Lower lobe of right lung (tissue), 2 donors: ENCODE data around the gene PARM1. TPM values are rescaled to one million over a fixed set of nuclear protein-coding genes. Genes with fewer than 3 reads are reported as not detected.

Source experiments
- ATAC-seq, 2 donors: fragments of 200-7000 bp; cut with Tn5 transposase; one replicate each; pipeline ENCODE4 v1.9.1; 2020 to 2022; ENCODE audit warnings: mild to moderate bottlenecking in 2 of 2, moderate library complexity in 2 of 2
- DNase-seq: peaks from one replicate; pipeline ENCODE4 v3.0.0-alpha.2; 2020
- H3K27ac ChIP-seq: fragments of 200-600 bp; one replicate; pipeline ENCODE4 v1.8.0; 2022
- H3K27me3 ChIP-seq: fragments of 200-600 bp; one replicate; pipeline ENCODE4 v1.8.0; 2022; ENCODE audit warnings: low read depth
- H3K36me3 ChIP-seq: fragments of 200-600 bp; one replicate; pipeline ENCODE4 v1.8.0; 2022; ENCODE audit warnings: mild to moderate bottlenecking
- H3K4me1 ChIP-seq: fragments of 200-600 bp; one replicate; pipeline ENCODE4 v1.8.0; 2022
- H3K4me3 ChIP-seq: fragments of 200-600 bp; one replicate; pipeline ENCODE4 v1.8.0; 2022; ENCODE audit warnings: mild to moderate bottlenecking
- H3K9me3 ChIP-seq: fragments of 200-600 bp; one replicate; pipeline ENCODE4 v1.8.0; 2022
- intact Hi-C: fragments of 100-400 bp; cut with DNase I; formaldehyde crosslinking; loops from one replicate; pipeline ENCODE4 v1.11.0; 2022
- total RNA-seq: library from RNA; stranded (reverse); fragmentation: NEBNext Ultra II Directional; extraction: Animal tissue kit (Norgen Biotek cat#: 25700); gene quantifications from one replicate; pipeline ENCODE4 v1.2.1, GENCODE V29; 2021
- TF ChIP-seq, protein P1 (sequence below): fragments of 200-600 bp; IDR thresholded peaks from one replicate; pipeline ENCODE4 v1.8.0; 2022; ENCODE audit warnings: antibody characterized with exemption, mild to moderate bottlenecking
- donor health status: DM: no; HTN: yes; CAD: no; lungs with severe emphysema.

Gene PARM1
- total RNA-seq, 1 donor from 2014 or later: 64.1 TPM

DNA sequence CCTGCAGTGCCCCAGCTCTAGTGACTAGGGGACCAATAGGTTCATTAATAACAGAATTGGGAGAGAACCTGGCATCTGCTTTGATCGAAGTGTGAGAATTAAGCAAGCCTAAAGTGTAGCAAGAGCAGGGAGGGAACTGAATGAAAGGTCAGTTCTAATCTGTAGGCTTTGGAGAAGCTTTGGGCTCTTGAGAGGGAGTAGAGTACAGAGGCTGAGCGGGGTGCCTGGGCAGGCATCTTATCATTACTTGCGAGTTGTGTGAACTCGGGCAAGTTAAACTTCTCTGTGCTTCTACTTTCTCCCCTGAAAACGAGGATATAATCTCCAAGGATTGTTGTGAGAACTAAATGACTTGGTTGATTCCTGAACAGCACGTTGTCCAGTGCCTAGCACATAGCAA is 906 bp upstream of the PARM1 start:
- TF ChIP-seq, protein P1, sequence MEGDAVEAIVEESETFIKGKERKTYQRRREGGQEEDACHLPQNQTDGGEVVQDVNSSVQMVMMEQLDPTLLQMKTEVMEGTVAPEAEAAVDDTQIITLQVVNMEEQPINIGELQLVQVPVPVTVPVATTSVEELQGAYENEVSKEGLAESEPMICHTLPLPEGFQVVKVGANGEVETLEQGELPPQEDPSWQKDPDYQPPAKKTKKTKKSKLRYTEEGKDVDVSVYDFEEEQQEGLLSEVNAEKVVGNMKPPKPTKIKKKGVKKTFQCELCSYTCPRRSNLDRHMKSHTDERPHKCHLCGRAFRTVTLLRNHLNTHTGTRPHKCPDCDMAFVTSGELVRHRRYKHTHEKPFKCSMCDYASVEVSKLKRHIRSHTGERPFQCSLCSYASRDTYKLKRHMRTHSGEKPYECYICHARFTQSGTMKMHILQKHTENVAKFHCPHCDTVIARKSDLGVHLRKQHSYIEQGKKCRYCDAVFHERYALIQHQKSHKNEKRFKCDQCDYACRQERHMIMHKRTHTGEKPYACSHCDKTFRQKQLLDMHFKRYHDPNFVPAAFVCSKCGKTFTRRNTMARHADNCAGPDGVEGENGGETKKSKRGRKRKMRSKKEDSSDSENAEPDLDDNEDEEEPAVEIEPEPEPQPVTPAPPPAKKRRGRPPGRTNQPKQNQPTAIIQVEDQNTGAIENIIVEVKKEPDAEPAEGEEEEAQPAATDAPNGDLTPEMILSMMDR: no peak
- no peak for ATAC-seq
- H3K4me3 ChIP-seq: no peak overlapping the region
- no peak overlapping the region for H3K27ac ChIP-seq
- H3K27me3 ChIP-seq: peaks cover 22% of the 10 kb centered on the region
- no peaks in the 10 kb centered on the region for H3K36me3 ChIP-seq
- H3K9me3 ChIP-seq: no peaks in the 10 kb centered on the region
- H3K4me1 ChIP-seq: peaks cover 21% of the 10 kb centered on the region
- intact Hi-C loops: no loop called here
- no peak for DNase-seq

DNA sequence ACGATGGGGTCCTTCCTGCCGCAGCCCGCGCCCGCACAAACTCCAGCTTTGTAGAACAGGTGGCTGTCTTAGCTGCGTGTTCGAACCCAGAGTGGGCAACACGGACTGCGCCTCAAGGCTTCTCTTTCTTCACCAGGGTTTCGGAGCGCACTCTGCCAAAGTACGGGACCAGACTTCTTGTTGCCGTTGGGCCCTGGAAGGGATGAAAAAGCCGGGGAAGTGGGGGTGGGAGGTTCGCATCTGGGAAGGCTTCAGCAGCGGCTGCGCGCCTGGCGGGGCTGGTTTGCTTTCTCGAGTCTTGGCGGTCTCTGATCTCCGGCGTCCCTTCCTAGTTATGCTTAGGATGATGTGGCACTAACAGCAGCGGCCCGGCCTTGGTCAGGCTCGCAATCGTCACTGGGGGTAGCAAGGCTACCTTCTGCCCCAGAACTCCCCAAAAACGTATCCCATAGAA is 673 bp downstream of the PARM1 start:
- ATAC-seq: peak; percentile 23 to 46
- Histone ChIP-seq H3K4me3 (peak overlapping the region; percentile 59), H3K9me3 (no peaks in the 10 kb centered on the region), H3K4me1 (peaks cover 21% of the 10 kb centered on the region), H3K27ac (peak overlapping the region; percentile 80), H3K36me3 (no peaks in the 10 kb centered on the region), H3K27me3 (peaks cover 22% of the 10 kb centered on the region)
- TF ChIP-seq, protein P1: no peak
- DNase-seq: peak; percentile 49
- intact Hi-C loops: no loop called here

DNA sequence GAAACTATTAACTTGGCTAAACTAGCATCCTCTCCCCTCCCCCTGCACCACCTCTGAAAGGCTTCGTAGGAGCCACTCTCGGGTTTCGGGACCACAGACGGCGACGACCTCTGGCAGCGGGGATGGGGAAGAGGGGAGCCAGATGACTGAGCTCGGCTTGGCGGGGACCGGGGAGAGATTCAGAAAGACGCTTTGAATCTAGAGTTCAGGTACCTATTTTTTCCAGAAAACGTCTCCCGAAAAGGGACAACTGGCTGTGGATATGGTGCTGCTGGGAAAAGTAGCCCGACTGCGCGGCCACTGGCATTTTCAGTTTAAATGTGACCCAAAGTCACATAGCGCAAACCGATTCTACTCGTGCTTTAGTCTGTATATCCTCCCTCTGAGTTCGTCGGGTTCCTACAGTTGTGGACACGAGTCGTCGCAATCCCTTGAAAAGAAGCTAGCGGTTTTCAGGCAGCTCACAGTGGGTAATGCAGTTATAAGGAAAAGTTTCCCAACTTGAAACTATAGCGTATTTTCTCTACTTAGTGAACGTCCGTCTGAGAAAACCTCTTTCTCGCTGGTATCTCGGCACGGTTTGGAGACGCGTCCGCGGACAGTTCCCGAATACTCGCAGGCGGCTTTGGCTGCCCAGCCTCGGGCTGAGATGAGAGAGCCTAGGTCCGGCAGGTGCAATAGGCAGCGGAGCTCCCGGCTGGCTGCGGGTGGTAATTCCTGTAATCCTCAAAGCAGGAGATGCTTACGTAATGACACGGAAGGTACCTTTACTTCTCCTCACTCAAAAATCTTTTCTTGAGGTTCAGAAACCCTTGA is 1.3 kb downstream of the PARM1 start:
- TF ChIP-seq, protein P1: no peak
- peak overlapping the region; percentile 80 for H3K27ac ChIP-seq
- intact Hi-C loops: no loop called here
- H3K4me3 ChIP-seq: peak overlapping the region; percentile 59
- H3K27me3 ChIP-seq: peaks cover 22% of the 10 kb centered on the region
- ATAC-seq (peak; percentile 74 to 81), DNase-seq (peak; percentile 79)
- H3K36me3 ChIP-seq: no peaks in the 10 kb centered on the region
- peaks cover 21% of the 10 kb centered on the region for H3K4me1 ChIP-seq
- no peaks in the 10 kb centered on the region for H3K9me3 ChIP-seq

DNA sequence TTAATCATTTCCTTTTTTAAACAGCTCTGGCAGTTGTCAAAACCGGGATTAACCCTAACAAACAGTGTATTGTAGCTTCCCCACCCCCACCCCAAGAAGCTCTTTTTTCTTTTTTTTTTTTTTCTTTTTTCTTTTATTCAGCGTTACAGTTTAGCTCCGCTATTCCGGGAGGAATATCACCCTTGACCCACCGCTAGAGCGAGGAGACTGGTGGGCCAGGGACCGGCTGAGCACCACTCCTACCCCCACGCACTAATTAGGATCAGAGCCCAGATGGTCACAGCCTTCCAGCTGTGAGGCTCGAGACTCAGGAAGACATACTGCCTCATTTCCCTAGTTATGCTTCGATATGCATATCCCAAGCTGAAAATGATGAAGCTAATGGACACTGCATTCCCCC is 2.0 kb downstream of the PARM1 start:
- Histone ChIP-seq H3K4me3 (peak overlapping the region; percentile 59), H3K4me1 (peaks cover 21% of the 10 kb centered on the region), H3K27me3 (peaks cover 22% of the 10 kb centered on the region), H3K9me3 (no peaks in the 10 kb centered on the region), H3K27ac (no peak overlapping the region), H3K36me3 (no peaks in the 10 kb centered on the region)
- intact Hi-C loops: no loop called here
- DNase-seq: no peak
- ATAC-seq: no peak
- TF ChIP-seq, protein P1: no peak

DNA sequence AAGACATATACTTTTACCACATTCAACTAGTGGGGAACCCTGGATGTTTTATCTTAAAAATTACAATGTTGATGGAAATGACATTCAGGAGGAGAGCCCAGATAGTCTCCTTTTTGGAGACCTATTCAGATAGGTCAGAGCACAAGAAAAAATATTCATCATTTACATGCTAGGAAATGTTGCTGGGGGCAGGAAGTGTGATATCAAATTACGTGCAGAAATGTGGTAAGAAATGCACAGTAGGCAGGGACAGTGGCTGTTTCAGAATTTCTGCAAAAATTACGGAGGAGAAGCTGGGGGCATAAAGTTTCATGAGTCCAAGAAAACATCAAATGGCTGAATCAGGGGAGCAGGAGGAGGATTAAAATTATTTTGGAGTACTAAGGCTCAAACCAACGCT is 8.2 kb downstream of the PARM1 start:
- DNase-seq (no peak), ATAC-seq (no peak)
- intact Hi-C loops: no loop called here
- no peak overlapping the region for H3K4me3 ChIP-seq
- H3K36me3 ChIP-seq: no peaks in the 10 kb centered on the region
- no peaks in the 10 kb centered on the region for H3K27me3 ChIP-seq
- H3K4me1 ChIP-seq: no peaks in the 10 kb centered on the region
- no peak overlapping the region for H3K27ac ChIP-seq
- TF ChIP-seq, protein P1: no peak
- no peaks in the 10 kb centered on the region for H3K9me3 ChIP-seq
